Keratinocyte (primary cell): ENCODE results near the gene CAPN7. TPM values are rescaled to one million over a fixed set of nuclear protein-coding genes. Genes with fewer than 3 reads are reported as not detected.

Experiments
- DNase-seq: peaks from one replicate; pipeline ENCODE4 v3.0.0-alpha.2; 2011; ENCODE audit warnings: low read depth, missing footprints, low spot score
- FAIRE-seq: peaks from 2 replicates; lab custom pipeline; 2011; peaks lifted over from hg19 to GRCh38; lab: Jason Lieb, UNC
- H2AFZ ChIP-seq: 2 replicates; pipeline ENCODE4 v1.6.0; 2012; ENCODE audit warnings: low read length, control low read depth, inconsistent platforms; ENCODE audit not compliant: control insufficient read depth
- H3K27ac ChIP-seq: 2 replicates; pipeline ENCODE4 v1.5.1; 2011; ENCODE audit warnings: low read length; ENCODE audit not compliant: control insufficient read depth, insufficient read depth
- H3K27me3 ChIP-seq: 3 replicates; pipeline ENCODE4 v1.6.0; 2011; ENCODE audit warnings: low read length; ENCODE audit not compliant: control insufficient read depth, insufficient read depth; ENCODE audit errors: extremely low read depth
- H3K36me3 ChIP-seq, 2 experiments: 2 replicates in 1 of 2; 3 replicates in 1 of 2; pipeline ENCODE4 v1.5.1; 2011; ENCODE audit warnings: low read length in 2 of 2, mild to moderate bottlenecking in 1 of 2; ENCODE audit not compliant: control insufficient read depth in 2 of 2, insufficient read depth in 2 of 2; ENCODE audit errors: extremely low read depth in 1 of 2
- H3K4me1 ChIP-seq: 3 replicates; pipeline ENCODE4 v1.5.1; 2011; ENCODE audit warnings: low read length; ENCODE audit not compliant: control insufficient read depth, insufficient read depth; ENCODE audit errors: extremely low read depth
- H3K4me2 ChIP-seq: 3 replicates; pipeline ENCODE4 v1.6.0; 2011; ENCODE audit warnings: low read depth, low read length; ENCODE audit not compliant: control insufficient read depth, insufficient read depth; ENCODE audit errors: extremely low read depth
- H3K4me3 ChIP-seq, 3 experiments: fragments of 200-600 bp in 1 of 3; sonication (generic) in 1 of 3; 2 replicates in 2 of 3; 3 replicates in 1 of 3; pipeline ENCODE4 v1.5.1; 2011 to 2016; ENCODE audit warnings: low read length in 3 of 3, mild to moderate bottlenecking in 3 of 3, control low read depth in 2 of 3, inconsistent platforms in 1 of 3, low read depth in 1 of 3, mixed read lengths in 1 of 3, mixed run types in 1 of 3, moderate library complexity in 1 of 3; ENCODE audit not compliant: control insufficient read depth in 2 of 3, insufficient read depth in 2 of 3; ENCODE audit errors: extremely low read depth in 1 of 3
- H3K79me2 ChIP-seq: 2 replicates; pipeline ENCODE4 v1.6.0; 2012; ENCODE audit warnings: low read length; ENCODE audit not compliant: control insufficient read depth, insufficient read depth
- H3K9ac ChIP-seq: 3 replicates; pipeline ENCODE4 v1.6.0; 2011; ENCODE audit warnings: low read length; ENCODE audit not compliant: control insufficient read depth, insufficient read depth; ENCODE audit errors: extremely low read depth
- H3K9me1 ChIP-seq: 3 replicates; pipeline ENCODE4 v1.6.0; 2011; ENCODE audit warnings: low read length; ENCODE audit not compliant: control insufficient read depth, insufficient read depth; ENCODE audit errors: extremely low read depth
- H3K9me3 ChIP-seq: 2 replicates; pipeline ENCODE4 v1.5.1; 2012; ENCODE audit warnings: low read depth, low read length; ENCODE audit not compliant: control insufficient read depth
- H4K20me1 ChIP-seq: 3 replicates; pipeline ENCODE4 v1.6.0; 2011; ENCODE audit warnings: low read length; ENCODE audit not compliant: control insufficient read depth, insufficient read depth; ENCODE audit errors: extremely low read depth
- EZH2 ChIP-seq: IDR thresholded peaks from one replicate; pipeline ENCODE4 v1.6.1; 2012; ENCODE audit warnings: inconsistent platforms, mild to moderate bottlenecking, low read length, moderate library complexity
- dilution Hi-C: fragments of 300-500 bp; cut with MboI; formaldehyde crosslinking; loops from one replicate; pipeline ENCODE4 v1.7.0; 2020; ENCODE audit warnings: low sequenced_read_pairs; ENCODE audit not compliant: extremely low pct_ligation_motif_present
- polyA plus RNA-seq, 5 experiments: library from polyadenylated mRNA; depleted of rRNA in 3 of 5; stranded (reverse) in 3 of 5; stranded (forward) in 1 of 5; unstranded in 1 of 5; fragments of >200 nt; gene quantifications; 1 replicate in 1 of 5; 2 replicates in 3 of 5; 3 replicates in 1 of 5; pipeline versions ENCODE4 v1.2.1 to v1.2.3, GENCODE V29; 2011 to 2012; ENCODE audit warnings: missing spikeins in 2 of 5, low read depth in 1 of 5, low replicate concordance in 1 of 5
- TF ChIP-seq, protein P1 (sequence below), 3 experiments: IDR thresholded peaks in 1 of 3; conservative IDR thresholded peaks in 1 of 3; optimal IDR thresholded peaks in 1 of 3; 2 replicates in 2 of 3; 3 replicates in 1 of 3; pipeline versions ENCODE3 to v1.5.1; 2011; ENCODE audit warnings: low read length in 3 of 3, mild to moderate bottlenecking in 3 of 3, moderate library complexity in 2 of 3, control low read depth in 1 of 3, inconsistent platforms in 1 of 3; ENCODE audit not compliant: insufficient read depth in 2 of 3; ENCODE audit errors: extremely low read depth in 1 of 3

Gene CAPN7
- polyA plus RNA-seq, 1 donor (not counting 4 experiments of a cell fraction or from before 2014, with no cell fraction given): 29.3 TPM

DNA sequence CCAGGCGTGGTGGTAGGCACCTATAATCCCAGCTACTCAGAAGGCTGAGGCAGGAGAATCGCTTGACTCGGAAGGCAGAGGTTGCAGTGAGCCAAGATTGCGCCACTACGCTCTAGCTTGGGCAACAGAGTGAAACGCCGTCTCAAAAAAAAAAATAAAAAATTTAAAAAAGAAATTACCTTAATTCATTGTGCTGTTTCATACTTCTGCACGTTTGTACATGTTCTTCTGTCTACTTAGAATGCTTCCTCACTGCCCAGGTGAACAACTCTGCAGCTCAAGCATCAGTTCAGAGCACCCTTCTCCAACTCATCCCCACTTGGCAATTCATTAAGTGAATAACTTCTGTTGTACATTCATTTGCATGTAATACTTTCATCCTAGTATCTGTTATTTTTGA lies 14.0 kb downstream of the CAPN7 start:
- H2AFZ ChIP-seq: no peak overlapping the region
- peaks cover 5% of the 10 kb centered on the region for H3K4me1 ChIP-seq
- peaks cover 14 to 21% of the 10 kb centered on the region in 2 experiments for H3K36me3 ChIP-seq
- H4K20me1 ChIP-seq: no peaks in the 10 kb centered on the region
- H3K27me3 ChIP-seq: no peaks in the 10 kb centered on the region
- TF ChIP-seq, protein P1, sequence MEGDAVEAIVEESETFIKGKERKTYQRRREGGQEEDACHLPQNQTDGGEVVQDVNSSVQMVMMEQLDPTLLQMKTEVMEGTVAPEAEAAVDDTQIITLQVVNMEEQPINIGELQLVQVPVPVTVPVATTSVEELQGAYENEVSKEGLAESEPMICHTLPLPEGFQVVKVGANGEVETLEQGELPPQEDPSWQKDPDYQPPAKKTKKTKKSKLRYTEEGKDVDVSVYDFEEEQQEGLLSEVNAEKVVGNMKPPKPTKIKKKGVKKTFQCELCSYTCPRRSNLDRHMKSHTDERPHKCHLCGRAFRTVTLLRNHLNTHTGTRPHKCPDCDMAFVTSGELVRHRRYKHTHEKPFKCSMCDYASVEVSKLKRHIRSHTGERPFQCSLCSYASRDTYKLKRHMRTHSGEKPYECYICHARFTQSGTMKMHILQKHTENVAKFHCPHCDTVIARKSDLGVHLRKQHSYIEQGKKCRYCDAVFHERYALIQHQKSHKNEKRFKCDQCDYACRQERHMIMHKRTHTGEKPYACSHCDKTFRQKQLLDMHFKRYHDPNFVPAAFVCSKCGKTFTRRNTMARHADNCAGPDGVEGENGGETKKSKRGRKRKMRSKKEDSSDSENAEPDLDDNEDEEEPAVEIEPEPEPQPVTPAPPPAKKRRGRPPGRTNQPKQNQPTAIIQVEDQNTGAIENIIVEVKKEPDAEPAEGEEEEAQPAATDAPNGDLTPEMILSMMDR (optimal IDR thresholded peaks at IDR 0.05 in 1 of 3, IDR thresholded peaks at IDR 0.05 in 1 of 3, conservative IDR thresholded peaks at IDR 0.05 in 1 of 3; ENCODE audit: extremely low read depth in 1 of 3, insufficient read depth in 2 of 3, low read length in 3 of 3): no peak
- no peak for TF ChIP-seq EZH2
- H3K9me3 ChIP-seq: no peaks in the 10 kb centered on the region
- no peak overlapping the region for H3K9ac ChIP-seq
- DNase-seq: no peak
- H3K79me2 ChIP-seq: no peaks in the 10 kb centered on the region
- H3K9me1 ChIP-seq: no peaks in the 10 kb centered on the region
- no peak overlapping the region for H3K4me3 ChIP-seq
- no peak overlapping the region for H3K4me2 ChIP-seq
- FAIRE-seq: no peak
- dilution Hi-C loops: no loop called here
- no peak overlapping the region for H3K27ac ChIP-seq

DNA sequence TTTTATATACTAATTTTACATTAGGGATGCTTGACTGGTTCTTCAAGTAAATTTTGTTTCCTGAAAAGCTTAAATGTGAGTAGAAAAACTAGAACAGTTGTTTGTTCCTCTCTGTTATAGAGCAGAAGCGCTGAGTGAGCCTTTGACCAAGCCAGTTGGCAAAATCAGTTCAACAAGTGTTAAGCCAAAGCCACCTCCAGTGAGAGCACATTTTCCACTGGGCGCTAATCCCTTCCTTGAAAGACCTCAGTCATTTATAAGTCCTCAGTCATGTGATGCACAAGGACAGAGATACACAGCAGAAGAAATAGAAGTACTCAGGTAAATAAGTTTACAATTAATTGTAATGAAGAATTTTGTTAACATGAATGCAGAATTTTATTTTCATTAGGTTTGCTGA lies 14.6 kb downstream of the CAPN7 start:
- dilution Hi-C loops: no loop called here

More for the DNA sequence above, 14.6 kb downstream of the CAPN7 start:
- no peaks in the 10 kb centered on the region for H4K20me1 ChIP-seq
- no peaks in the 10 kb centered on the region for H3K9me3 ChIP-seq
- H3K27ac ChIP-seq: no peak overlapping the region
- no peak overlapping the region for H3K4me3 ChIP-seq
- FAIRE-seq: no peak
- no peaks in the 10 kb centered on the region for H3K27me3 ChIP-seq
- peaks cover 14 to 21% of the 10 kb centered on the region in 2 experiments for H3K36me3 ChIP-seq
- H3K79me2 ChIP-seq: no peaks in the 10 kb centered on the region
- DNase-seq: no peak
- H3K9ac ChIP-seq: no peak overlapping the region
- no peak overlapping the region for H3K4me2 ChIP-seq
- no peak overlapping the region for H2AFZ ChIP-seq
- no peak for TF ChIP-seq EZH2
- TF ChIP-seq, protein P1 (optimal IDR thresholded peaks at IDR 0.05 in 1 of 3, IDR thresholded peaks at IDR 0.05 in 1 of 3, conservative IDR thresholded peaks at IDR 0.05 in 1 of 3; ENCODE audit: extremely low read depth in 1 of 3, insufficient read depth in 2 of 3, low read length in 3 of 3): no peak
- no peaks in the 10 kb centered on the region for H3K9me1 ChIP-seq
- H3K4me1 ChIP-seq: peaks cover 5% of the 10 kb centered on the region
